GM19351 (cell line): ENCODE data around the gene KIF3A.

Experiments
- ATAC-seq: cut with Tn5 transposase; IDR thresholded peaks from one replicate; pipeline ENCODE4 v1.9.1; 2021; ENCODE audit warnings: mild to moderate bottlenecking, moderate library complexity; ENCODE audit not compliant: unreplicated experiment

Gene KIF3A

GRCh38 chr5:132771503-132771998 lies 34.2 kb upstream of the KIF3A start:
- ATAC-seq = no peak

GRCh38 chr5:132770476-132771159 lies 33.3 kb upstream of the KIF3A start:
- ATAC-seq = no peak

GRCh38 chr5:132768485-132768868 lies 31.1 kb upstream of the KIF3A start:
- ATAC-seq = no peak

GRCh38 chr5:132767150-132767549 lies 29.8 kb upstream of the KIF3A start:
- ATAC-seq = no peak

GRCh38 chr5:132766806-132767055 lies 29.4 kb upstream of the KIF3A start:
- ATAC-seq = no peak

GRCh38 chr5:132766020-132766805 lies 28.9 kb upstream of the KIF3A start:
- no peak for ATAC-seq

GRCh38 chr5:132765311-132766019 lies 28.1 kb upstream of the KIF3A start:
- no peak for ATAC-seq

- no peak for ATAC-seq
These were observed 27.4 kb upstream of the KIF3A start for GRCh38 chr5:132764671-132765238.

GRCh38 chr5:132764051-132764450 lies 26.7 kb upstream of the KIF3A start:
- no peak for ATAC-seq

GRCh38 chr5:132763181-132764036 lies 26.1 kb upstream of the KIF3A start:
- no peak for ATAC-seq

GRCh38 chr5:132762246-132763000 lies 25.1 kb upstream of the KIF3A start:
- no peak for ATAC-seq

GRCh38 chr5:132761321-132762240 lies 24.2 kb upstream of the KIF3A start:
- ATAC-seq = no peak

- no peak for ATAC-seq
These were observed 23.4 kb upstream of the KIF3A start for GRCh38 chr5:132760601-132761317.

- no peak for ATAC-seq
These were observed 22.7 kb upstream of the KIF3A start for GRCh38 chr5:132760049-132760420.

- ATAC-seq = no peak
These were observed 22.0 kb upstream of the KIF3A start for GRCh38 chr5:132759114-132760048.

GRCh38 chr5:132758451-132758850 lies 21.1 kb upstream of the KIF3A start:
- ATAC-seq = no peak

GRCh38 chr5:132756542-132756941 lies 19.2 kb upstream of the KIF3A start:
- no peak for ATAC-seq
